HG03060 (cell line): ENCODE measurements around the gene G3BP2.

ENCODE experiments used
- ATAC-seq: cut with Tn5 transposase; IDR thresholded peaks from one replicate; pipeline ENCODE4 v1.9.1; 2021; ENCODE audit warnings: low read depth, moderate number of reproducible peaks; ENCODE audit not compliant: unreplicated experiment

G3BP2 gene

DNA sequence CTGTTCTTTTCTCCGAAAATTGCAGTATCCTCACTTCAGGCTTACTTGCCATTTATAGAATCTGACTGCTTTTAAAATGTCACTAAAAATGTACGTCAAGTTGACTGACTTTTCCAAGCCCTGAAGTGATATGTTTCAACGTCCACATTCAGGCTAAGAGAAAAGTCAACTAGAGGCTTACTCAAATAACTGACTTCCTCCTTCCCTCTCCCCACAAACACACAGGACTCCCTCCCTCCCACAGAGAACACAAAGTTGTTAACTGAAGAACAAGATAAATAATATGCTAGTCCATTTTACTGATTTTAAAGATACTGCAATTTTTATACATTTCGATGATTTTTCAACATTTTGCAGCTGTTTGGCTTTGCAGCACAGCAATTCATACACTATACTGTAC lies 29.1 kb downstream of the G3BP2 start:
- ATAC-seq, result no peak

DNA sequence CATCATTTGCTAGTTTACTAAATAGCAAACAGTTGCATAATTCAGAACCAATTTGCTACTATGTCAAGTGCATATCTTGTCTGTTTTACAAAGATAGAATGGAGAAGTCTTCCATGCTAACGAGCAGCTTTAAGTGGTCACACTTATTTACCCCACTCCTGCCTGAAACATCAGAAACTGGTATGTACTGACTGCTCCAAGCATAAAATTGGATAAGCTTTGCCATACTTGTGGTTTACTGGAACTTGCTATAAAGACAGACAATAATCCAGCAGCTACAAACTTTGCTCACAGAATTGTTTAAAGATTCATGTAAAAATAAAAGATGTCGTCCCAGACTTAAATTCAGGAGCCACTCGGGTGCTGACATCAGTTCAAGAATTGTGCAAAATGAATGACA lies 29.6 kb downstream of the G3BP2 start:
- no peak for ATAC-seq

DNA sequence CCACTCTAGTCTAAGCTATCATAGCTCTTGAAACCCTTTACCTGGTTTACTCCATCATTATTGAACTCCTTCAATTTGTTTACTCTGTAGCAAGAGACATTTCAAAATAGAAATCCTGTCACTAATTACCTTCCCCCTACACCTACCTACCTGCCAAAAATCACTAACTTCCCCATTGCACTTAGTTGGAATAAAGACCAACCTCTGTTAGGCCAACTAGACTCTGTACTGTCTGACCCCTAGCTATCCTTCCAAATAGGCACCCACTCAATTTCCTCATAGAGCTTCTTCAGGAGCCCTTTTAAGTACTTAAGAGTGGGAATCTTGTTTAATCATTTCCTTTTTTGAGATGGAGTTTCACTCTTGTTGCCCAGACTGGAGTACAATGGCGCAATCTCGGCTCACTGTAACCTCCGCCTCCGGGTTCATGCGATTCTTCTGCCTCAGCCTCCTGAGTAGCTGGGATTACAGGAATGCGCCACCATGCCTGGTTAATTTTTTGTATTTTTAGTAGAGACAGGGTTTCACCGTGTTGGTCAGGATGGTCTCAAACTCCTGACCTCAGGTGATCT lies 34.0 kb downstream of the G3BP2 start:
- no peak for ATAC-seq

DNA sequence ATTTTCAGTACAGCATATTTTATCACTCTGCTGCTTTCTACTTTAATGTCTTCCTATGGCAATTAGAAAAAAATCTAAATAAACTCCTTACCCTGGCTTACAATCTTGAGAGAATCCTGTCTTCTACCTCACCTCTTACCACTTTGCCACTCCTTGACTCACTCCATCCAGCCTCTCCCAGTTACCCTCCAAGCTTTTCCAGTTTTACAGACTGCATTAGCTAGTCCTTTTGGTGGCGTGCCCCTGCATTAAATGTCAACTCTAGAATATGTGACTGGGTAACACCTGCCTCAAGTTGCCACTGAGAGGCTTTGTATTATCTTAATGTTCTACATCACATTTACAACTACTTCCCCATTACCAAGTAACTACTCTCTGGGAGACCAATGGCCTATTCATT lies 35.4 kb downstream of the G3BP2 start:
- no peak for ATAC-seq

DNA sequence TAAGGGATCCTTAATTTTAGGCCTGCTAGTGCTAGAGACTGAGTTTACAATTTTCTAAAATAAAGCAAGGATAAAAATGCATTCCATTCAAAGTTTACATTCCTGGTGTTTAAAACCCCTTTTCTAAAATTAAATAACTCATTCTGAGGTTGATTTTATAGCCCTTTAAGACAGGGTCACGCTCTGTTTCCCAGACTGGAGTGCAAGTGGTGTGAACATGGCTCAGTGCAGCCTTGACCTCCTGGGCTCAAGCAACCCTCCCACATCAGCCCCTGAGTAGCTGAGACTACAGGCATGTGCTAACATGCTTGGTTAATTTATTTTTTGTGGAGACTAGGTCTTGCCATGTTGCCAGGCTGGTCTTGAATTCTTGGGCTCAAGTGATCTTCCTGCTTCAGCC lies 36.0 kb downstream of the G3BP2 start:
- ATAC-seq, result no peak

DNA sequence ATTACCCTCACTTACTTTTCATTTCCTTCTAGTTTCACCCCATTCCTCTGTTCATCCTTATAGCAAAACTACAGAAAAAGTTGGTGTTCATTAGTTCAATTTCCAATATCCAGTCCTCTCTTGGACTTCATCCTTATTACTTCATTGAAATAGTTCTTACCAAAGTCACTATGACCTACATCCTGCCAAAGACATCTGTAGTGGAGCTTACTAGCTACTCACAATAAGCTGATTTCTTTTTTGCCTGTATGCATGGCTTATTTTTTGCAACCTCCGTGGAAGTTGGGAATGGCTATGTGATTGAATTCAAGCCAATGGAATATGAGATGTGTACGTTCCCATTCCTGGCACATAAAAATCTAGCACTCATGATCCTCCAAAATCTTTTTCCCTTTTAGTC lies 38.3 kb downstream of the G3BP2 start:
- no peak for ATAC-seq

DNA sequence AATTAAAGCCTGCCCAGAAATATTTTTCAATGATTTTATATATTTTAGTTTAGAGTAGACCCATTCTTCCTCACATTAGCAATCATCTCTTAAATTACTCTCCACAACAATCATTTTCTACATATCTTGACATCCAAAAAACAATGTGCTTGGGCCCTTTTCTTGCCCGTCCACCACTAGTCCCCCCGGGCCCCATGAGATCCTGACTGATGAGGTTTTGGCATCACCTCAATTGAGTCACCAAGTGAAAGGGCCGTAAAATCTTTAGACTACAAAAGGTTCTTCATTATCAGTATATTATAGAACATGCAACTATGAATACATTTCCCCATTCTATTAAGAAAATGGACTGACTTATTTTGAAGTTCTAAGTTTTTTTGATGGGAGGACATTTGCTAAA lies 38.9 kb downstream of the G3BP2 start:
- ATAC-seq, result no peak

DNA sequence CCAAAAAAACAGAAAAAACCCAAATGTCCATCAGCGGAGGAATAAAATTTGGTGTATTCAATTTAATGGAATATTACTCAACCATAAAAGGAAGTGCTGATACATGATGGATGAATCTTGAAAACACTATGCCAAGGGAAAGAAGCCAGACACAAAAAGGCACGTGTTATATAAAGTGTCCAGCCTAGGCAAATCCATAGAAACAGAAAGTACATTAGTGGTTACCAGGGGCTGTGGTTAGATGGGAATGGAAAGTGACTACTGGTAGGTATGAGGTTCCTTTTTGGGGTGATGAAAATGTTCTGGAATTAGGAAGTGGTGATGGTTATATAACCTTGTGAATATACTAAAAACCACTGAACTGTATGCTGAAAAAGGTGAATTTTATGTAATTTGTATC lies 39.4 kb downstream of the G3BP2 start:
- no peak for ATAC-seq

DNA sequence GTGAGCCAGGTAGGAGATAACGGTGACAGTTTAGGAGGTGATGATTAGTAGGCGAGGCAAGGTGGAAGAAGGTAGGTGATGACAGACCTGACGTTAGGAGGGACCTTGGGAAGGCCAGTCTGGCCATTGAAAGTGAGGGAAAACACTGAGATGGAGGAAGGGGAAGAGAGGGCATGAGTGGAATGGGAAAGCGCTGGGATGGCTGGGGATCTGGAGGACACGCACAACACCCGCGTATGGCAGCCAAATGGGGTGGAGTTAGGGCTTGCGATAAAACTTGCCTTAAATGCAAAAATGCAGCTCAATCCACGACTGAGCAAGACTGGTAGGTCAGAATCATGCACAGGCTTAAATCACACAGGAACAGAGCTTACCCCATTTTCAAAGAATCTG lies 42.3 kb downstream of the G3BP2 start:
- ATAC-seq, result no peak

DNA sequence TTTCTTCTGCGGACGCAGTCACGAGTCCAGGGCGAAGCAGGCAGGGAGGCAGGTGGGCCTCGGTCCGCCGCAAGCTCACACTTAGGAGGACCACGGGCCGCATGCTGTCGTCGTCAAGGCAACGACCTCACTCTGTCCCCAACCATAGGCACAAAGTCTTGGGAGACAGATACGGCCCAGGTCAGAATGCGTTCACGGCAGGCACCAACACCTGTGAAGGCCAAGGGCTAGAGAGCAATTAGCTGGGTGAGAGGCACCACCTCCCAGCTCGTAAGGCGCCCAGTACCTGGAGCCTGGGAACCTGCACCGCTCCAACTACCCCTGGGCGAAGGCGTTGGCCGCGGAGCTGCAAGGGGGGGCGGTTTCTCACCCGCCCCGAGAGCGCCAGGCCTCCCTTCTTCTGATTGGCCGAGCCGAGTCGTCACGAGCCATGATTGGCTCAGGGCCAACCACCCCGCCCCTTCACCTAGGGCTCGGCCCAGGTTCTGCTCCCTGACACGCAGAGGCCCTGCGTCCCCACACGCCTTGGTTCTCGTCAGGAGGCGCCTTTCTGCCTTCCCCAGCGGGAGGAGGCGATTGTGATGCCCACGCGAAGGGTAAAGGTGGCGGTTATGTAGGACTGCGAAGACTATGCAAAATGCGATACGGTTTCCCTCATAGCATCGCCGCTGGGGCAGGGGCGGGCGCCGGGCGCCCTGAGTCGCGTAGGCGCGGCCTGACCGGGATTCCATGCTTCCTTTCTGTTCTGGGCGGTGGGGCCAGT lies 42.9 kb downstream of the G3BP2 start, which contains the start of gene CDKL2:
CDKL2 (minus strand) TSS at position 355 of the 763 bp plus-strand sequence. CDS start 4,540 bp downstream, outside the sequence.
- ATAC-seq, result peak; percentile 91

DNA sequence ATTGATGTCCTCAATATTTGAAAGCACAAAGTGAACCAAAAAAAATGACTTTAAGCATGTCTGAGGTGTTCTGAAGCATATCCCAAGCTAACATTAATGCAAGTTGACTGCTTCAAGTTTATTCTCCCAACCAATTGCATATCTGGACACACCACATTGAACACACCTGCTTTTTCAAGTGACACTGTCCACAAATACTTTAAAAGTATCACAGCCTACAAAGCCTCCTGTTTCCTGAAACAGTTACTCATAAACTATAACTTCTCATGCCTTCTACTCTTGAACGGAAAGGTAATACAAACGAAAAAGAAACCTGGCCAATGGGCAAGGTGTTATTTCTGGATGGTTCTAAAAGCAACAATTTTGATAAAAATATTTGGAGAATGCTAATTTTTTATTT lies 44.0 kb downstream of the G3BP2 start:
- no peak for ATAC-seq

DNA sequence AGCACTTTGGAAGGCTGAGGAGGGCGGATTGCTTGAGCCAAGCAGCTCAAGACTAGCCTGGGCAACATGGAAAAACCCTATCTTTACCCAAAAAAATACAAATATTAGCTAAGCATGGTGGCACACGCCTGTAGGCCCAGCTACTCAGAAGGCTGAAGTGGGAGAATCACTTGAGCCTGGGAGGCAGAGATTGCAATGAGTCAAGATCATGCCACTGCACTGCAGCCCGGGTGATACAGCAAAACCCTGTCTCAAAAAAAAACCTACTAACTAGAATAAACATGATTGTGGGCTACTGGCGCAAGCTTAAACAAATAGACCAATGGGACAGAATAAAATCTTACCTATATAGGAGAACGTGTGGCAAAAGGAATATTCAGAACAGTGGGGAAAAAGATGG lies 50.2 kb downstream of the G3BP2 start:
- ATAC-seq, result no peak

DNA sequence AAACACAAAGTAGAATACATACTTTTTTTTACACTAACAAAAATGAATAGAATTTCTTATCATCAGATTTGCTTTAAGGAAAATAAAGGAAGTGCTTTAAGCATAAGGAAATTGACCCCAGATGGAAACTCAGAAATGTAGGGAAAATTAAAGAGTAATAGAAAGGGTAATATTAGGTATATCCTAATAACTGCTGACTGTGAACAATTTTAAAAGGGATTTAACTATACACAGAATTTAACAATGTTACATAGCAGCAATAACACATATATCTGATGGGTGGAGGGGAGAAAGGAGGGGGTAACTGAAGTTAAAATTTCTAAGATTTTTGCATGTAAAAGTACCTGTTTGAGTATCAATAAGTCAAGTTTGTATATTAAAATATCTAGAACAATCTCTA lies 51.5 kb downstream of the G3BP2 start:
- ATAC-seq, result no peak

DNA sequence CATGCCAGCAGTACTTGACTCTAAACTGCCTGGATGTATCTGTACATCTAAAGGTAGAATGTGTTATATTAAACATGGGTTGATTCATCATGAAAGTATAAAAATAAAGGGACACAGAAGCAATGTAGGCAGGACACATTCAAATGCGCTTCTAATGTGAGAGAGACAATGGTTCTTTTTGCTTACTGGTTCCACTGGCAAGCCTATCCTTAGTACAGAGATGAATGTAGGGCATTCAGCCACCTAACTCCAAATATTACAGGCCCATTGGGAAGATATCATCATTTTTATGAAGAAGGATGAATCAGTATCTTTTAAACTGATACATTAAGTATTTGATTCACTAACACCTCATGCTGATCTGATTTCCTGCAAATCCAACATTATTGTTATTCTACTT lies 60.9 kb downstream of the G3BP2 start:
- ATAC-seq, result no peak

DNA sequence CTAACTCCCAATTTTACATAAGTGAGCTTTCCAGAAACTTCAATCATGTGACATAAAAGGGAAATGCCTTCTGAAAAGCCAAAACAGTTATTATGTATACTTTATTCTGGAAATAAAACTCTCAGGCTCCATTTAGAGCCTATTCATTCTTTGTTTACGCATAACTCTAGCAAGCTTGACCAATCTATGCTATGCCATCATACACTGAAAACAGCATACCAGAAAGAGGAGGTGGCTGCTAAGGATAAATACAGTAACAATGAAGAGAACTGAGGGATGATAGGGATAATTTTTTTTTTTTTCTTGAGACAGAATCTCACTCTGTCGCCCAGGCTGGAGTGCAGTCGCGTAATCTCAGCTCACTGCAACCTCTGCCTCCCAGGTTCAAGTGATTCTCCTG lies 67.3 kb downstream of the G3BP2 start:
- ATAC-seq, result no peak

DNA sequence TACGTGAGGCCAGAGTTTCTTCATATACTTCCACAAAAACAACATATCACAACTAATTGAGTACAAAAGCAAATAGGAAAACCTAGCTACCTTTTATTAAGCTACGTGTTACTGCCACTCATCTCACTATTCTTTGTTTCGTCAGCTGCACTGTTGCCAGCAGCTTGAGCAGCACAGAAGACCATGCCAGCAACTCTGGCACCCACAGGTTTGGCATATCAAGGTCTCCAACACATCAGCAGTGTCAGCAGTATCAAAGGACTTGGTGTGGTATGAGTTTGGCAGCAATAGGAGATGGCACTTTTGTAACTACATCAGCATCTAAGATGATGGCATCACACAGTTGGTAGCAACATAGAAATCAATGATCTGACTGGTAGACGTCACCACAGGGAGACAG lies 73.6 kb downstream of the G3BP2 start:
- ATAC-seq, result no peak

DNA sequence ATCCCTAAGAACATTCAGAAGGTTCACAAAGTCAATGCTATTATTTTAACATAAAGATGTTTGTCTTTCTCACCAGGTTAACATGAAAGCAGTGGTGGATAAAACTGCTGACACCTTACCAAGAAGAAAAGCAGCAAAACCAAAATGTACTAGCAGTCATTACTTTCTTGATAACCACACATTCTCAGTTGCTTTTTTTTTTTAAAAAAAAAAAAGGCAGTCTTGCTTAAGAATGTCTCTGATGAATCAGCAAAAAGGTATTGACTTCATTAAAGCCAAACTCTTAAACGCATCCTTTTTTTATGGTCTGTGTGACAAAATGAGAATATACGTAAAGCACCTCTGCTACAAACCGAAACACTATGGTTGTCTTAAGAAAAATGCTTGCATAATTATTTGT lies 74.8 kb downstream of the G3BP2 start:
- ATAC-seq, result no peak

DNA sequence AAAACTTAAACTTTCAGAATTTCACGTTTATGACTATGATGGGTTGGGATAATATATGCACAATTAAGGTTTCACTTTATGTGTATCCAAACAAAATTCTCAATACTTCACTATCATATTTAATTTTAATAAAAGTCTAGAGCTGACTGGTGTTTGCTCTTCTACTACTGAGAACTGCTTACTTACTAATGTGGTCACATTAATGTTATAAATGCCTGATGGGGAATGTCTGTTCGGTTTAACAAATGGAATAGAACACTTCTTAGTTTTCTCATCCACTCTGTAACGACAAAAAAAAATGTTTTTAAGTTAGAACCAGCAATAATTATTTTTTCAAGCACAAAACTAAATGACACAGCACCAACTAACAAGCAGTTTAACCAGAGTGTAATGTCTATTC lies 77.2 kb downstream of the G3BP2 start:
- no peak for ATAC-seq

DNA sequence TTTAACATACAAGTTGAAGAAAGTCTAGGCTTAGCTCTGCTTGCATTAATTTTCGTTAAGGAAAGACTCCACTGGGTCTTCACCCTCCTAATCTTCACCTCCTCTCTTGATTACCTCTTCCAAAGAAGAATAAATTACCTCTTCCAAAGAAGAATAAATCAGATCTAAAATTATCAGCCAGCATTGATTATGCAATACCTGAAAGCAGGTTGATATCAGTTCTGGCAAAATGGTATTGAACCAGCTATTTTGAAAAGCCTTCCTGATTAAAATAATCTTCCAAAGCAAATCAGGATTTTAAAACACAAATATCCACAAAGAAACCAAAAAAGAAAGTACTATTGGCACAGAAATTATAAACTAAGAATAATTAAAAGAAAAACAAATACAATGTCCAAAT lies 79.8 kb downstream of the G3BP2 start:
- no peak for ATAC-seq
